A549 (cell line): ENCODE measurements around the gene UPK3B.
"Not testable (repeated sequence)": the region's sequence is repeated elsewhere in the genome, so short reads cannot be mapped to it uniquely, and the experiment has no call there.

Experiments used
- CBX2 ChIP-seq: fragments of 200-600 bp; sonication (generic); IDR thresholded peaks from 2 replicates; pipeline ENCODE4 v1.6.1; 2016; ENCODE audit warnings: low read depth, mild to moderate bottlenecking, borderline replicate concordance
- CEBPB ChIP-seq, 2 experiments: fragments of >200 bp in 1 of 2; sonication (Bioruptor Twin) in 1 of 2; formaldehyde crosslinking in 1 of 2; IDR thresholded peaks; 2 replicates each; pipeline ENCODE4 v1.6.1; 2012 to 2016
- EP300 ChIP-seq, 2 experiments: fragments of >200 bp; sonication (Bioruptor Twin); formaldehyde crosslinking; IDR thresholded peaks; 2 replicates in 1 of 2; 3 replicates in 1 of 2; pipeline ENCODE4 v1.6.1; 2016 to 2017
- HDAC2 ChIP-seq: fragments of 200-600 bp; sonication (generic); IDR thresholded peaks from 2 replicates; pipeline ENCODE4 v1.6.1; 2016
- MAFK ChIP-seq: fragments of 450-650 bp; IDR thresholded peaks from 2 replicates; pipeline ENCODE4 v1.6.1; 2014; ENCODE audit not compliant: partially characterized antibody
- MAX ChIP-seq: IDR thresholded peaks from 2 replicates; pipeline ENCODE4 v1.6.1; 2012
- POLR2A ChIP-seq: IDR thresholded peaks from 2 replicates; pipeline ENCODE4 v1.6.1; 2012; ENCODE audit warnings: mild to moderate bottlenecking, low read length
- REST ChIP-seq: fragments of 200-600 bp; sonication (generic); IDR thresholded peaks from 2 replicates; pipeline ENCODE4 v1.6.1; 2016; ENCODE audit warnings: antibody characterized with exemption, mild to moderate bottlenecking, moderate library complexity
- RFX5 ChIP-seq: fragments of 450-650 bp; IDR thresholded peaks from 2 replicates; pipeline ENCODE4 v1.7.1; 2014; ENCODE audit warnings: antibody characterized with exemption, mild to moderate bottlenecking, moderate library complexity
- SMC3 ChIP-seq: fragments of >200 bp; sonication (Bioruptor Twin); formaldehyde crosslinking; IDR thresholded peaks from 3 replicates; pipeline ENCODE4 v1.6.1; 2018; ENCODE audit warnings: inconsistent platforms
- TF ChIP-seq, protein P1 (sequence below): fragments of >200 bp; sonication (Bioruptor Twin); formaldehyde crosslinking; IDR thresholded peaks from 3 replicates; pipeline ENCODE4 v1.5.1; 2016

GRCh38 chr7:76476742-76477474 is 33.4 kb upstream of the UPK3B start:
- TF ChIP-seq MAX; POLR2A; CEBPB (IDR thresholded peaks at IDR 0.05); EP300 (IDR thresholded peaks at IDR 0.05); REST; HDAC2; SMC3; CBX2; MAFK; RFX5: not testable (repeated sequence)
- TF ChIP-seq, protein P1, sequence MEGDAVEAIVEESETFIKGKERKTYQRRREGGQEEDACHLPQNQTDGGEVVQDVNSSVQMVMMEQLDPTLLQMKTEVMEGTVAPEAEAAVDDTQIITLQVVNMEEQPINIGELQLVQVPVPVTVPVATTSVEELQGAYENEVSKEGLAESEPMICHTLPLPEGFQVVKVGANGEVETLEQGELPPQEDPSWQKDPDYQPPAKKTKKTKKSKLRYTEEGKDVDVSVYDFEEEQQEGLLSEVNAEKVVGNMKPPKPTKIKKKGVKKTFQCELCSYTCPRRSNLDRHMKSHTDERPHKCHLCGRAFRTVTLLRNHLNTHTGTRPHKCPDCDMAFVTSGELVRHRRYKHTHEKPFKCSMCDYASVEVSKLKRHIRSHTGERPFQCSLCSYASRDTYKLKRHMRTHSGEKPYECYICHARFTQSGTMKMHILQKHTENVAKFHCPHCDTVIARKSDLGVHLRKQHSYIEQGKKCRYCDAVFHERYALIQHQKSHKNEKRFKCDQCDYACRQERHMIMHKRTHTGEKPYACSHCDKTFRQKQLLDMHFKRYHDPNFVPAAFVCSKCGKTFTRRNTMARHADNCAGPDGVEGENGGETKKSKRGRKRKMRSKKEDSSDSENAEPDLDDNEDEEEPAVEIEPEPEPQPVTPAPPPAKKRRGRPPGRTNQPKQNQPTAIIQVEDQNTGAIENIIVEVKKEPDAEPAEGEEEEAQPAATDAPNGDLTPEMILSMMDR, result not testable (repeated sequence)
